IPS-15b (cell line): ENCODE data around the gene MPL.
A peak's percentile ranks its signal among the peaks of the same experiment; 100 is the strongest.
"Not testable (repeated sequence)": the region's sequence is repeated elsewhere in the genome, so short reads cannot be mapped to it uniquely, and the experiment has no call there.

Experiments used
- H3K27me3 ChIP-seq: one replicate; pipeline ENCODE4 v1.6.1; 2013; ENCODE audit warnings: low read length; ENCODE audit not compliant: control insufficient read depth, insufficient read depth
- H3K36me3 ChIP-seq: one replicate; pipeline ENCODE4 v1.6.1; 2013; ENCODE audit warnings: low read length; ENCODE audit not compliant: control insufficient read depth, insufficient read depth
- H3K4me1 ChIP-seq: one replicate; pipeline ENCODE4 v1.6.1; 2013; ENCODE audit warnings: mild to moderate bottlenecking, low read length; ENCODE audit not compliant: control insufficient read depth, insufficient read depth
- H3K4me3 ChIP-seq: one replicate; pipeline ENCODE4 v1.5.1; 2013; ENCODE audit warnings: low read depth, low read length
- H3K9ac ChIP-seq: one replicate; pipeline ENCODE4 v1.6.1; 2013; ENCODE audit warnings: low read depth, mild to moderate bottlenecking, low read length
- H3K9me3 ChIP-seq: one replicate; pipeline ENCODE4 v1.6.1; 2013; ENCODE audit warnings: mild to moderate bottlenecking, low read length; ENCODE audit not compliant: control insufficient read depth, insufficient read depth

Gene MPL

DNA sequence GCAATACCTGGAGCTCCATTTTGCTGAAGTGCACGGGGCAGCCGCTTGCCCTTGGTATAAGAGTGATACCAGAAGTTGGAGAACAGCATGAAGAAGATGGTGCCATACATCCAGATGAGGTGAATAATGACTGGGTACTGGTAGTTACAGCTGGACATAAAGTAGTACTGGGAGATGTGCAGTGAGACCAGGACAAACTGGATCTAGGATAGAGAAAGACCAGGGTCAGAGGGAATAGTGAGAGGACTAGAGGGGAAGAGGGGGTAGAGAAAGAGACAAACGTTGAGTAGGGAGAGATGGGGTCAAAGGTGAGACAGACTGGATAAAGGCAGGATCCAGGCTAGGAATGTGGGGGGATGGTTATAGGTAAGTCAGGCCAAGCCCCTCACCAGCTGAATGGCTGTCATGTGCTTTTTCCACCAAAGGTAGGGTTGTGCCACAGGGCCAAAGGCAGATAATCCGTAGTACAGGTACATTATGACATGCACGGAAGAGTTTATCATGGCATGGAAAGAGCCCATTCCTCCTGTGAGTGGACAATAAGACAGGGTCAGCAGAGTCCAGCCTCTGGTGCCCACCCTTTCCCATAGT lies 26.4 kb downstream of the MPL start:
- H3K27me3 ChIP-seq = no peaks in the 10 kb centered on the region
- no peak overlapping the region for H3K9ac ChIP-seq
- H3K36me3 ChIP-seq = peaks cover 52% of the 10 kb centered on the region
- peaks cover 15% of the 10 kb centered on the region for H3K4me1 ChIP-seq
- H3K4me3 ChIP-seq = no peak overlapping the region
- no peaks in the 10 kb centered on the region for H3K9me3 ChIP-seq

DNA sequence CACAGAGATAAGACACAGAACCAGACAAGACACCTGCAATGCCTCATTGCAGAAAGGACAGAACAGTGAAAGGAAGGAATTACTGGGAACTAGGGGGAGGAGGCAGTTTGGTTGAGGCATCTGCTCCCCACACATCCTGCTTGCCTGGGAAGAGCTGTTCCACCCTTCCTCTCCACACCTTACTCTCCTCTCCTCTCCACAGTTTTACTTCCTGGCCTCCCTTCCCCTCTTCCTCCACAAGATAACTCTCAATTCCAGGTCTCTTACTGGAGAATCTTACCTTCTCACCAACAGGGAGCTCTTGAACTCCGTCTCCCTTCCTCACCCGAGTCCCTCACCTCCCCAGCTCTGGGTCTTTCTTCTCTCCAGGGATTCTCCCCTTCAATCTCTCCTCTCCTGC lies 28.1 kb downstream of the MPL start:
- H3K27me3 ChIP-seq = no peaks in the 10 kb centered on the region
- H3K36me3 ChIP-seq = peaks cover 36% of the 10 kb centered on the region
- peaks cover 7% of the 10 kb centered on the region for H3K4me1 ChIP-seq
- H3K9me3 ChIP-seq = no peaks in the 10 kb centered on the region
- peak overlapping the region; percentile 9 for H3K9ac ChIP-seq
- H3K4me3 ChIP-seq = peak overlapping the region; percentile 84

DNA sequence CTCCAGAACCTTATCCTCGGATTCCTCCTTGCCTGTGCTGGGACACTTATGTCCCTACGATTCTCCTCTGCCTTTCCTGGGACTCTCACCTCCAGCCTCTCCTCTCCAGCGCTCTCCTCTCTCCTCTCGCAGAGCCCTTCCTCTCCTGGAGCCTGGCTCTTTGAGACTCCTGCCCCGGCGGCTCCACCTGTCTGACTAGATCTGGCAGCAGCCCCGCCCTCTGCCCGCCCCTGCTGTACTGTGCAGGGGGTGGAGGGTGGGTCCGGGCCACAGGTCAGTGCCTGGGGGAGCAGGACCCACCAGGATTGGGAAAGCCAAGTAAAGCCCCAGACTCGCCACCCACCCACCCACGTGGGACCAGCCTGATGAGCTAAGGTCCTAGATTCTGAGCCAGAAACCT lies 28.6 kb downstream of the MPL start:
- H3K9ac ChIP-seq = peak overlapping the region; percentile 9
- H3K4me3 ChIP-seq = peak overlapping the region; percentile 84
- no peaks in the 10 kb centered on the region for H3K27me3 ChIP-seq
- H3K36me3 ChIP-seq = peaks cover 31% of the 10 kb centered on the region
- H3K9me3 ChIP-seq = no peaks in the 10 kb centered on the region
- peaks cover 7% of the 10 kb centered on the region for H3K4me1 ChIP-seq

DNA sequence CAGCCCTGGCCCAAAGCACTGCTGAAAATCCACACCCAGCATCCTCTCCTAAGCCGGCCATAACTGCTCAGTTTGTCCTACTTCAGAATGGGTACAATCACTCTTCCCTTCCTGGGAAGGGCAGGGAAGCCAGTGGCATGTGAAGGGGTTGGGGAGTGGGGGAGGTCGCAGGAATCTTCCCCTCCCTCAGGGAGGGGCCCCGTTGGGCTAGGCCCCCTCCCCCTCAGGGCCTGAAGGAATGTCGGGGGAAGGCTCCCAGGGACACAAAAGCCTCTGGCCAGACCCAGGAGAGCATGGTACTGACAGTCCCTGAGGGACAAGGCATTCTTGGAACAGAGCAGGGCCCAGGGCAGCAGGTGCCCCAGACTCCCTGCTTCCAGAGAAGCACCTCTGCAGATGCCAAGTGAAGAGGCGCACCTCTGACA lies 29.0 kb downstream of the MPL start:
- H3K36me3 ChIP-seq = peaks cover 26% of the 10 kb centered on the region
- peak overlapping the region; percentile 84 for H3K4me3 ChIP-seq
- H3K9ac ChIP-seq = peak overlapping the region; percentile 47
- H3K4me1 ChIP-seq = peaks cover 7% of the 10 kb centered on the region
- no peaks in the 10 kb centered on the region for H3K27me3 ChIP-seq
- no peaks in the 10 kb centered on the region for H3K9me3 ChIP-seq

DNA sequence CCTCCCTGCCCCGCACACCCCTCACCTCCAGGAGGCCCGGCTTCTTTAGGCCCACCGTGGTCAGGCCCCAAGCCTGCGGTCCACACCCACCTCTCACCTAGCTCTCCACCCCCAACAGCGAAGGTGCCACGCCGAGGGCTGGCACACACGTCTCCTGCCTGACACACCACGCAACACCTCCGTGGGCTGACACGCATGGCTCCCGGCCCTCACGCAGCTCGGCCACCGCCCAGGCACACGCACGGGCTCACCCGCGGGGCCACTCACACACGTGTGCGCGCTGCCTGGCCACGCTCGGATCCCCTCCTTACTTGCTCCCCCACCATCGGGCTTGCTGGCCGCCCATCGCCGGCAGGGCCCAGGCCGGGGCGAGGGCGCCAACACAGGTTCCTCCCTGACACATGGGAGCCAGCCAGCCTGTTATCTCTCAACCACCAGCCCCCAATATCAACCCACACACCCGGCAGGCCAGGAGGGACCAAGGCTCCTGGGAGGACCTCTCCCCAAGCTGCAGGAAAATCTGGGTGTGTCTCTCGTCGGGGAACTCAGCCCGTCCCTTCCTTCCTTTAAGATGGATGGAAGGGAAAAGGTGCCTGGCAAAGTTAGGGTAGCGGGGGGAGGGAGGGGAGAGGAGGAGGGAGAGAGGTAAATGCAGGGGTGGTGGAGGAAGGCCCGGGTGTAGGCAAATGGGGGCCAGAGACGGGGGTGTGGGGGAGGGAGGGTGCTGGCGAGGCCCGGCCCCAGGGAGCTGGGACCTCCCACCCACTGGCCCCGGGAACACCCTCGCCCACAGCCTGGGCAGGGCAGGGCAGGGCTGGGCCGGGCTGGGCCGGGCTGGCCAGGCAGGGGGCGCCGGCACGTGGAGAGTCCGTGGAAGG lies 29.6 kb downstream of the MPL start:
- no peaks in the 10 kb centered on the region for H3K9me3 ChIP-seq
- peak overlapping the region; percentile 84 for H3K4me3 ChIP-seq
- H3K36me3 ChIP-seq = peaks cover 21% of the 10 kb centered on the region
- H3K9ac ChIP-seq = peak overlapping the region; percentile 47
- H3K27me3 ChIP-seq = no peaks in the 10 kb centered on the region
- peaks cover 7% of the 10 kb centered on the region for H3K4me1 ChIP-seq

DNA sequence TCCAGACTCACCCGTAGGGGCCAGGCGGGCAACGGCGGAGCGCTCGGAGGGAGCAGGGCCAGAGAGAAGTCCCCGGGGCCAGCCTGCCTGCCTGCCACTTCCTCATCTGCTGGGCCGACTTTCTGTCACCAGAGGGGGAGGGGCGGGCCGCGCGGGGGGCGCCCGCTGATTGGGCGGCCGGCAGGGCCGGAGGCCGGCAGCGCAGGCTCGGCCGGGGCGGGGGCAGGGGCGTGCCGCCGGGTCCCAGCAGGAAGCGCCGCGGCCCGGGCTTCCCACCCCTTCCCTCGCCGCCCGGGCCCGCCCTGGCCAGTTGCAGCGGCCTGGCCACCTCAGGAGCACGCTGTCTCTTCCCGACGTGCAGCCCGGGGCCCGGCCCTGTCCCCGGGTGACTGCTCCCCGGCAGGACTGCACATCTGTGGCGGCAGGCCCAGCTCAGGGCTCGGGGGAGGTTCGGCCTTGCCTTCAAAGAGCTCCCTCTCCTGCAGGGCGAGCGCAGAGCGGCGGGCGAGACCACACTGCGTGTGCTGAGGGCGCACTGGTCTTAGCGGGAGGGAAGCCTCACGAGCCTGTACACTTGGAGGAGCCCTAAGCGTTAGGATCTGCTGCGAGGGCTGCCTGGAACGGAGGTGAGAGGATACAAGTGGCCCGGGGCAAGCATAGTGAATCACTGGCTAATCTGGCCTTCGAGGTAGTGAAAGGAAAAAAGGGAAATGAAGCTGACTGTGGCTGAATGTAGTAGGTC lies 30.5 kb downstream of the MPL start, which contains the start of gene ELOVL1:
Gene ELOVL1, minus strand, starts transcription at position 108 of the 742 bp plus-strand sequence. CDS start 2,402 bp downstream, outside the sequence.
- peak within 1 kb of the TSS; percentile 88 for H3K4me3 ChIP-seq
- H3K9ac ChIP-seq = peak within 1 kb of the TSS; percentile 73
- H3K9me3 ChIP-seq = no peaks in the 10 kb centered on the region
- H3K27me3 ChIP-seq = no peaks in the 10 kb centered on the region
- peaks cover 17% of the 10 kb centered on the region for H3K36me3 ChIP-seq
- H3K4me1 ChIP-seq = peaks cover 7% of the 10 kb centered on the region

DNA sequence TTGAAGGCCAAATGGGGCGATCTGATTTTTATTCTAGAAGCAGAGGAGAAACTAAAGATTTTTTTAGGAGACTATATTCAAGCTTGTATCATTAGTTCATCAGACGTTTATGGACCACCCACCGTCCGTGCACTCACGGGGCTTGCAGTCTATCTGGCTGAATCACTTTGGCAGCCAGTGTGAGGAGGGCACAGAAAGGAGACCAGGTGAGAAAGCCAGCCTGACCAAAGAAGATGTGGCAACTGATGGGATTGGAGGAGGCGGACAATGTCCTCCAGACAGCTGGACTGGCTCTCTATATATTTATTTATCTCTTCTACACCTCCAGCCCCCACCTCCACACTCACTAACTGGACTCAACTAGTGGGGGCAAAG lies 31.0 kb downstream of the MPL start:
- H3K9ac ChIP-seq = peak overlapping the region; percentile 73
- peak overlapping the region; percentile 88 for H3K4me3 ChIP-seq
- H3K4me1 ChIP-seq = peaks cover 7% of the 10 kb centered on the region
- no peaks in the 10 kb centered on the region for H3K9me3 ChIP-seq
- no peaks in the 10 kb centered on the region for H3K27me3 ChIP-seq
- H3K36me3 ChIP-seq = peaks cover 11% of the 10 kb centered on the region

DNA sequence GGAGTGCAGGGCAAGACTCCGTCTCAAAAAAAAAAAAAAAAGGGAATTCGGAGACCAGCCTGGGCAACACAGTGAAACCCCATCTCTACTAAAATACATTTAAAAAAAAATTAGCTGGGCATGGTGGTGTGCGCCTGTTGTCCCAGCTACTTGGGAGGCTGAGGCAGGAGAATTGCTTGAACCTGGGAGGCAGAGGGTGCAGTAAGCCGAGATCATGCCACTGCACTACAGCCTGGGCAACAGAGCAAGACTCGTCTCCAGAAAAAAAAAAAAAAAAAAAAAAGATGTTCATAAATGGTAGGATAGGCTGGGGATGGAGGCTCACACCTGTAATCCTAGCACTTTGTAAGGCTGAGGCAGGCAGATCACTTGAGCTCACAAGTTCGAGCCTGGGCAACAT lies 32.2 kb downstream of the MPL start:
- not testable (repeated sequence) for H3K9ac ChIP-seq, H3K27me3 ChIP-seq, H3K4me3 ChIP-seq, H3K9me3 ChIP-seq, H3K36me3 ChIP-seq, H3K4me1 ChIP-seq

DNA sequence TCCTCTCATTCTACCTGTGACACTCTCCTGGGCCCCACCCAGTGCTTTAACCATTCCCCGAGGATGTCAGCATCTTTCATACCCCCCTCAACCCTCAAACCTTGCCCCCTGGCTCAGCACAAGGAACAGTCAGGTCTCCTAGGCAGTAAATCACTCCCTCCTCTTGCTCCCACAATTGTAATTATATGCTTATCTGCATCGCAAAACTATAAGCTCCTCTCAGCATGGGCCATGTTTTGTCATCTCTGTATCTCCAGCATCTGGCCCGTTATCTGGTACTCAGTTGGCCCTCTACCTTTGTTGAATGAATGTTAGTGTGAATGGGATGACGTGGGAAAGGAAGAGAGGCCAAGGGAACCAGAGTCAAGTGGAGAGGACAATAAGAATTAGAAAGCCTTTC lies 32.9 kb downstream of the MPL start:
- H3K4me3 ChIP-seq = no peak overlapping the region
- no peaks in the 10 kb centered on the region for H3K9me3 ChIP-seq
- H3K4me1 ChIP-seq = peaks cover 7% of the 10 kb centered on the region
- no peaks in the 10 kb centered on the region for H3K36me3 ChIP-seq
- H3K9ac ChIP-seq = no peak overlapping the region
- H3K27me3 ChIP-seq = no peaks in the 10 kb centered on the region

DNA sequence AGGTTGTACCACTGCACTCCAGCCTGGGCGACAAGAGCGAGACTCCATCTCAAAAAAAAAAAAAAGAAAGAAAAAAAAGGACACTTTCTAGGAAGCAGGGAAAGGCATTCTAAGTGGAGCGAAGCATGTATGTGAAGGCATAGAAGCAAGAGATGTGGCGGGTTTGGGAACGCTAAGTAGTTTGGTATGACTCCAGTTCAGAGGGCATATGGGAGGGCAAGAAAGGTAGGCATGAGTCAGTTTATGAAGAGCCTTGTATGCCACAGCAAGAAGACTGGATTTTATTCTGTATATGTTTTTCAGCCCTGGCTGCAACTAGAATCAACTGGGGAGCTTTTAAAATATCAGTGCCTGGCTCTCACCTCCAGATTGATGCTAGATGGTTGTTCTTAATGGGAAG lies 34.6 kb downstream of the MPL start:
- no peaks in the 10 kb centered on the region for H3K27me3 ChIP-seq
- no peaks in the 10 kb centered on the region for H3K36me3 ChIP-seq
- no peak overlapping the region for H3K9ac ChIP-seq
- no peak overlapping the region for H3K4me3 ChIP-seq
- H3K4me1 ChIP-seq = no peaks in the 10 kb centered on the region
- H3K9me3 ChIP-seq = no peaks in the 10 kb centered on the region

DNA sequence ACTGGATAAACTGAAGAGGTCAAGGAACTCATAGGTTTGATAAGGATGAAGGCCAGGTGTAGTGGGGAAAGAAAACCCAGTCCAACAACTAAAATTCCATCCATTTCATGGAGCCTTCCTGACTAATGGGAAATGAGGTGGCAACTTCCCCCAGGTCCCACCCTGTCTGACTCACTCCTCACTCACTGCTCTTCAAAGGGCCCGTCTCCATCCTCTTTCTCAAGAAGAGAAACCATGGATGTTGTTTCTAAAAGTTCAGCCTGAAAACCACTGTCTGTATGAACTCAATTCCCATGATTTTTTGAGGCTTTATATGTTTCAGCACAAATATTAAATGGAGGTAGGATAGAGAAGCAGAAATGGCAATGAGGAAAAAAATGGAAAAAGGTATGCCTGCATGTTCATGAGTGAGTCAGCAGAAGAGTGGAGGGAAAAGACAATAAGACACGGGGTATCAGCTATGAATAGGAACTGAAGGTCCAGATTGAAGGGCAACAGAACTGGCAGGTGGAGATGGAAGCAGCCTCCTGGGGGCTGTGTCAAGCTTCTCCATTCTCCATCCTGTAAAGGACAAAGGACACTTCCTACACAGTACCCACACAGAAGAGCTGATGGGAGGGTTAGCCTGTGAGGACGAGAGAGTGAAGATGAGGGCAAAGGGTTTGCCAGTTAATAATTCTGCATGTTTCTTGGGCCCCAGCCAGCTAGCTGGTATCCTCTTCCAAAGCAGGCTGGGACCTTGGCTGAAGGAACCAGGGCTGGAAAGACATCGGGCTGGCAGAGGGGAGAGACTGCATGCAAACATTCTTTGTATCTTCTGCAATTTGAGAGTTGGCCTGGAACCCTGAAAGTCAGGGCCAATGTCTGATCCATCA lies 35.7 kb downstream of the MPL start:
- Histone ChIP-seq H3K9me3 (no peaks in the 10 kb centered on the region), H3K36me3 (no peaks in the 10 kb centered on the region), H3K4me1 (no peaks in the 10 kb centered on the region), H3K9ac (no peak overlapping the region), H3K4me3 (no peak overlapping the region), H3K27me3 (no peaks in the 10 kb centered on the region)
